ENCODE data around the gene PACSIN2. TPM values are rescaled to one million over a fixed set of nuclear protein-coding genes. Genes with fewer than 3 reads are reported as not detected.
"Not testable (repeated sequence)": the region's sequence is repeated elsewhere in the genome, so short reads cannot be mapped to it uniquely, and the experiment has no call there.

PACSIN2 gene
- total RNA-seq, 3 donors from 2014 or later, result 24.5 to 30.2 (median 28.1) TPM

GRCh38 chr22:42931421-42932196 lies 83.3 kb downstream of the PACSIN2 start:
- H3K27me3 Mint-ChIP-seq (ENCODE audit: low read depth), result no peaks in the 10 kb centered on the region
- DNase-seq (no peak), ATAC-seq (peak in 1 of 2 donors; percentile 27)
- peaks cover 72% of the 10 kb centered on the region for H3K4me1 Mint-ChIP-seq (ENCODE audit: low read depth)
- no peaks in the 10 kb centered on the region for H3K9me3 Mint-ChIP-seq
- no peak overlapping the region for H3K4me3 Mint-ChIP-seq
- H3K36me3 Mint-ChIP-seq (ENCODE audit: insufficient read depth), result peaks cover 6% of the 10 kb centered on the region

GRCh38 chr22:42930810-42931420 lies 84.0 kb downstream of the PACSIN2 start:
- peaks cover 75% of the 10 kb centered on the region for H3K4me1 Mint-ChIP-seq (ENCODE audit: low read depth)
- no peaks in the 10 kb centered on the region for H3K9me3 Mint-ChIP-seq
- ATAC-seq, result peak in 1 of 2 donors; percentile 45
- no peaks in the 10 kb centered on the region for H3K27me3 Mint-ChIP-seq (ENCODE audit: low read depth)
- DNase-seq, result no peak
- H3K36me3 Mint-ChIP-seq (ENCODE audit: insufficient read depth), result peaks cover 3% of the 10 kb centered on the region
- H3K4me3 Mint-ChIP-seq, result no peak overlapping the region

- Mint-ChIP-seq H3K36me3 (ENCODE audit: insufficient read depth) (peaks cover 3% of the 10 kb centered on the region), H3K4me1 (ENCODE audit: low read depth) (peaks cover 76% of the 10 kb centered on the region), H3K27me3 (ENCODE audit: low read depth) (no peaks in the 10 kb centered on the region), H3K9me3 (no peaks in the 10 kb centered on the region), H3K4me3 (no peak overlapping the region)
- DNase-seq (no peak), ATAC-seq (no peak)
These were observed 85.2 kb downstream of the PACSIN2 start for GRCh38 chr22:42929838-42930155.

DNA sequence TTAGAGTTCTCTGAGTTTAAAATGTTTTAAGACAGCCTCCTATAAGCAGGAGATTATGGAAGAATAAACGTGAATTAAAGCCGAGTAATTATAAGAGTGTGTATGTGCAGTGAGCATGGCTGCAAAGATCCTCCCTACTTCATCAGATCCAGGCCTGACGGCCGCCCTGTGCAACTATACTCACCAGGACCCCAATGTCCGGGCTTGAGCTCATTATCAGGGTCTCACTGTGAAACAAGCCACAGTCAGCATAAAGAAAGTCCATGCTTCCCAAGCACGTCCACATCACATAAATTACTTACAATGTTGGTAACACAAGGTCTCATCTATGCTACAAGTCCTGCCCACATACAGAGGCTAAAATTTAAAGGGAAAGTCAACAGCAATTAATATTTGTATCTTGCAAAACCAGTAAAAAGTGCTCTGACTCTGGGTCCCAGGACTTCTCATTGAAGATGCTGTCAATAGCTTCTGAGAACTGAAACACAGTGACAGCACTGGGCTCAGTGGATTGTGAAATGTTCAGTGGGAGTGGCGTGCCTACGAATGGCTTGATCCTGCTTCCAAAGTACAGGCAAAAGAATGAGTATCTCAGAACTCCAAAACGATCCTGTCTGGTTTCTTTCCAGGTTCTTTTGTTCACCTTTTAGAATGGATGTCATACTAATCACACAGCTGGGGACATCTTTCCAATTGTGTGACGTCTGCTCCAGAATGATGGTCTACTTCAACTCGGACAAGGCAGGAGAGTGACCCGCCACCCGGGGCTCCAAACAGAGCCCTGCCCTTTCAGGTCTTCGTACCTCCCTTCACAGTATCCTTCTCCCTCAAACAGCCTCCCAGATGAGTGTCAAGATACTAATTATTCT lies 85.7 kb downstream of the PACSIN2 start:
- no peak for DNase-seq
- peaks cover 74% of the 10 kb centered on the region for H3K4me1 Mint-ChIP-seq (ENCODE audit: low read depth)
- ATAC-seq, result no peak
- H3K4me3 Mint-ChIP-seq, result no peak overlapping the region
- H3K9me3 Mint-ChIP-seq, result no peaks in the 10 kb centered on the region
- no peaks in the 10 kb centered on the region for H3K27me3 Mint-ChIP-seq (ENCODE audit: low read depth)
- H3K36me3 Mint-ChIP-seq (ENCODE audit: insufficient read depth), result no peaks in the 10 kb centered on the region

DNA sequence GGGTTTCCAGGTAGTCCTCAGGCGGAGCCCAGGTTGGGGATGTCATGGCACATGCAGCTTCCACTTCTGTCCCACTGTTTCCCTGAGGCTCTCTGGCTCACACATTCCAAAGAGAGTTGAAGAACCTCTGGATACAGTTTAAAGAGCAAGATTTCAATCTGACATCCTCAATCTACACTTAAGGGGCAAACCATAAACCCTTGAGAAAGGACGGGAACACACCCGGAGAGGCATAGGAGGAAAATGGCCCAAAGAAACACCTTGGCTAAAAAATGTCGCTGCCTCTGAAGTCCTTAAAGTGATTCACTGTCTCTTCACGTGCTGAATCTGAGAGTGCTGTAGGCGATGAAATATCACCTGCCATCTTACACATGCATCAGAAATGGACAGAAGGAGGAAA lies 87.0 kb downstream of the PACSIN2 start:
- H3K9me3 Mint-ChIP-seq, result no peaks in the 10 kb centered on the region
- no peak for DNase-seq
- H3K4me1 Mint-ChIP-seq (ENCODE audit: low read depth), result peaks cover 67% of the 10 kb centered on the region
- ATAC-seq, result no peak
- H3K36me3 Mint-ChIP-seq (ENCODE audit: insufficient read depth), result no peaks in the 10 kb centered on the region
- no peaks in the 10 kb centered on the region for H3K27me3 Mint-ChIP-seq (ENCODE audit: low read depth)
- no peak overlapping the region for H3K4me3 Mint-ChIP-seq

DNA sequence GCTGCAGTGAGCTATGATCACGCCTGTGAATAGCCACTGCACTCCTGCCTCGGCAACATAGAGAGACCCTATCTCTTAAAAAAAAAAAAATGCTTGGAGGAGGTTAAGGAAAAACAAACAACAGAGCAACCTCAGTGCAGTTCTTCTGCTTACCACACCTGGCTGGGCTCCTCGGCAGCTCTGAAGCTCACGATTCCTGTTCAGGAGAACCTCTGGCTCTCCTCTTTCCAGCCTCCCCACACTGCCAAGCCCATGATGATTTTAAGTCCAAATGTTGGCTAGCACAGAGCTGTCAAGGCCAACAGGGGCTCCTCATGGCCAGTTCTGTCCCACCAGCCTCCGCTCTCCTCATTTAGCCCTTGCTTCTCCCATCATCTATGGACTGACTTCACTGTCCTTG lies 88.2 kb downstream of the PACSIN2 start:
- ATAC-seq, result no peak
- H3K36me3 Mint-ChIP-seq (ENCODE audit: insufficient read depth), result no peaks in the 10 kb centered on the region
- H3K4me3 Mint-ChIP-seq, result no peak overlapping the region
- H3K9me3 Mint-ChIP-seq, result no peaks in the 10 kb centered on the region
- DNase-seq, result no peak
- H3K27me3 Mint-ChIP-seq (ENCODE audit: low read depth), result no peaks in the 10 kb centered on the region
- peaks cover 62% of the 10 kb centered on the region for H3K4me1 Mint-ChIP-seq (ENCODE audit: low read depth)

GRCh38 chr22:42926104-42926503 lies 88.8 kb downstream of the PACSIN2 start:
- peaks cover 56% of the 10 kb centered on the region for H3K4me1 Mint-ChIP-seq (ENCODE audit: low read depth)
- ATAC-seq, result no peak
- H3K4me3 Mint-ChIP-seq, result no peak overlapping the region

DNA sequence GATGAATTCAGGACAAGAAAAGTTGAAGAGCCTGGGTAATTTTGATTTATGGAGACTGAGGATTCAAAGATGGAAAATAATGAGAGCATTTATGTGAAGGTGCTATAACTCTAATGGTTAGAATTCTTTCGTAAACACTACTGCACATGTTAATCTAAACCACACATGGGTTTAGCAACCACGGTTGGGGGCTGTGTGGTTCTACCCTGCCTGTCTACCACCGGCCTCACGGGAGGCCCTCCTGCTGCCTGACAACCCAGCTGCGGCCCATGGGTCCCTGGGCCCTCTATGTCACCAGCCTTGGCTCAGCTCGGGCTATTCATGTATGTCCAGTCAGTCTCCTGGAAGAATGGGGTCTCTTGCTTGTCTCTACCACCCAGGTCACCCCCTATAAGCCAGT lies 89.4 kb downstream of the PACSIN2 start:
- ATAC-seq, result no peak
- no peak for DNase-seq
- Mint-ChIP-seq H3K27me3 (ENCODE audit: low read depth) (no peaks in the 10 kb centered on the region), H3K4me3 (no peak overlapping the region), H3K36me3 (ENCODE audit: insufficient read depth) (no peaks in the 10 kb centered on the region), H3K4me1 (ENCODE audit: low read depth) (peaks cover 51% of the 10 kb centered on the region), H3K9me3 (no peaks in the 10 kb centered on the region)

More at GRCh38 chr22:42926104-42926503, 88.8 kb downstream of the PACSIN2 start:
- Mint-ChIP-seq H3K9me3 (no peaks in the 10 kb centered on the region), H3K36me3 (ENCODE audit: insufficient read depth) (no peaks in the 10 kb centered on the region), H3K27me3 (ENCODE audit: low read depth) (no peaks in the 10 kb centered on the region)
- no peak for DNase-seq

GRCh38 chr22:42925031-42925430 lies 89.9 kb downstream of the PACSIN2 start:
- ATAC-seq; DNase-seq; H3K27me3 Mint-ChIP-seq (ENCODE audit: low read depth); H3K36me3 Mint-ChIP-seq (ENCODE audit: insufficient read depth); H3K9me3 Mint-ChIP-seq; H3K4me3 Mint-ChIP-seq: not testable (repeated sequence)
- H3K4me1 Mint-ChIP-seq (ENCODE audit: low read depth), result peaks cover 48% of the 10 kb centered on the region

- no peaks in the 10 kb centered on the region for H3K27me3 Mint-ChIP-seq (ENCODE audit: low read depth)
- ATAC-seq, result no peak
- H3K36me3 Mint-ChIP-seq (ENCODE audit: insufficient read depth), result no peaks in the 10 kb centered on the region
- H3K9me3 Mint-ChIP-seq, result no peaks in the 10 kb centered on the region
- no peak for DNase-seq
- no peak overlapping the region for H3K4me3 Mint-ChIP-seq
- peaks cover 43% of the 10 kb centered on the region for H3K4me1 Mint-ChIP-seq (ENCODE audit: low read depth)
These were observed 90.5 kb downstream of the PACSIN2 start for GRCh38 chr22:42924436-42924835.

DNA sequence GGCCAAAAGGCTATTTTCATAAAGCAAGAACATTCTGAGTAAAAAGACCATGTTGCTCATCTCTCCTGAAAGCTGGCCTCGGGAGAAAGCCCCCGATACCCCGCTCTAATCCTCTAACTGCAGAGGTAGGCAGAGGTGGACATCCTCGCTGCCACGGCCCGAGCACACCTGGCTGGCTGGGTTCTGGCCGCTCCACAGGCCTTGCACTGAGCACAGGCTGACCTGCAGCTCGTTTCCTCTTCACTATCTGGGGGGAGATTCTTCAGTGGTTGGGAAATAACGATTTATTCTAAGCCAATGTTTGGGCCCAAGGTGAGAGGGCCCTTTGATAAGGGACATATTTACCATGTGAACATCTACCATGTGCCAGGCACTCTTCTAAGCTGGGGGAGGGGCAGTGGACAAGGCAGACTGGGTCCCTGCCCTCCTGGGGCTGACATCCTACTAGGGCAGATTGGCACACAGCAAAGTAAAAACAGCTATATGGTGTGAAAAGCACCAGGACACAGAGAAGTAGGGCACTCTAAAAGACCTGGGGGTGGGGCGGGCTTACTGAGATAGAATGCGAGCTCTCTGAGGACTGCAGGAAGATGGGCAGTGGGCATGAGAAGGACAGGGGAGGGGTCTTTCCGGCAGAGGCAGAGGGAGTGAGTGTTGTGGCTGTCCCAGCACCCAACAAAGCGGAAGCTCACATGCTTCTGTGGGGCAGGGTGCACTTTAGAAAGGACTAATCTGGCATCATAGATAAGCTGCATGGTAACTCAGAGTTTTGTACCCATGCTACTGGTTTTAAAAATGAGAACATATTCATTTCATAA lies 92.4 kb downstream of the PACSIN2 start:
- ATAC-seq, result no peak
- no peaks in the 10 kb centered on the region for H3K27me3 Mint-ChIP-seq (ENCODE audit: low read depth)
- H3K36me3 Mint-ChIP-seq (ENCODE audit: insufficient read depth), result no peaks in the 10 kb centered on the region
- DNase-seq, result no peak
- no peak overlapping the region for H3K4me3 Mint-ChIP-seq
- H3K9me3 Mint-ChIP-seq, result no peaks in the 10 kb centered on the region
- peaks cover 42% of the 10 kb centered on the region for H3K4me1 Mint-ChIP-seq (ENCODE audit: low read depth)

GRCh38 chr22:42920101-42920820 lies 94.7 kb downstream of the PACSIN2 start:
- H3K4me3 Mint-ChIP-seq, result no peak overlapping the region
- no peaks in the 10 kb centered on the region for H3K9me3 Mint-ChIP-seq
- peaks cover 27% of the 10 kb centered on the region for H3K4me1 Mint-ChIP-seq (ENCODE audit: low read depth)
- DNase-seq, result no peak
- H3K27me3 Mint-ChIP-seq (ENCODE audit: low read depth), result no peaks in the 10 kb centered on the region
- H3K36me3 Mint-ChIP-seq (ENCODE audit: insufficient read depth), result peaks cover 2% of the 10 kb centered on the region
- no peak for ATAC-seq

GRCh38 chr22:42919199-42919598 lies 95.8 kb downstream of the PACSIN2 start:
- H3K36me3 Mint-ChIP-seq (ENCODE audit: insufficient read depth), result peaks cover 2% of the 10 kb centered on the region
- no peaks in the 10 kb centered on the region for H3K9me3 Mint-ChIP-seq

More at GRCh38 chr22:42919199-42919598, 95.8 kb downstream of the PACSIN2 start:
- Mint-ChIP-seq H3K27me3 (ENCODE audit: low read depth) (no peaks in the 10 kb centered on the region), H3K4me1 (ENCODE audit: low read depth) (peaks cover 24% of the 10 kb centered on the region), H3K4me3 (no peak overlapping the region)
- DNase-seq (no peak), ATAC-seq (peak; percentile 69 to 81)

All from activated T-cell treated with anti-CD3 and anti-CD28 coated beads, Interleukin-2, amount 50 U/mL, for 4 hours (primary cell).